SK-N-SH (cell line): ENCODE results near the gene HERC5.

Experiments used
- CTCF ChIP-seq: fragments of 200-600 bp; sonication (generic); IDR thresholded peaks from 2 replicates; pipeline ENCODE4 v1.6.1; 2017; ENCODE audit warnings: antibody characterized with exemption, mild to moderate bottlenecking, moderate library complexity
- ELF1 ChIP-seq: IDR thresholded peaks from 2 replicates; pipeline ENCODE4 v1.4.0; 2012
- EZH2phosphoT487 ChIP-seq: fragments of 200-600 bp; sonication (generic); IDR thresholded peaks from 2 replicates; pipeline ENCODE4 v1.6.1; 2017; ENCODE audit warnings: low read depth, mixed run types, mild to moderate bottlenecking, antibody characterized with exemption, moderate library complexity, borderline replicate concordance

GRCh38 chr4:88517825-88518224 lies 60.9 kb downstream of the HERC5 start:
- TF ChIP-seq CTCF, result no peak
- TF ChIP-seq ELF1, result no peak
- no peak for TF ChIP-seq EZH2phosphoT487
